ENCODE measurements around the gene CDK6.

The CDK6 gene

DNA sequence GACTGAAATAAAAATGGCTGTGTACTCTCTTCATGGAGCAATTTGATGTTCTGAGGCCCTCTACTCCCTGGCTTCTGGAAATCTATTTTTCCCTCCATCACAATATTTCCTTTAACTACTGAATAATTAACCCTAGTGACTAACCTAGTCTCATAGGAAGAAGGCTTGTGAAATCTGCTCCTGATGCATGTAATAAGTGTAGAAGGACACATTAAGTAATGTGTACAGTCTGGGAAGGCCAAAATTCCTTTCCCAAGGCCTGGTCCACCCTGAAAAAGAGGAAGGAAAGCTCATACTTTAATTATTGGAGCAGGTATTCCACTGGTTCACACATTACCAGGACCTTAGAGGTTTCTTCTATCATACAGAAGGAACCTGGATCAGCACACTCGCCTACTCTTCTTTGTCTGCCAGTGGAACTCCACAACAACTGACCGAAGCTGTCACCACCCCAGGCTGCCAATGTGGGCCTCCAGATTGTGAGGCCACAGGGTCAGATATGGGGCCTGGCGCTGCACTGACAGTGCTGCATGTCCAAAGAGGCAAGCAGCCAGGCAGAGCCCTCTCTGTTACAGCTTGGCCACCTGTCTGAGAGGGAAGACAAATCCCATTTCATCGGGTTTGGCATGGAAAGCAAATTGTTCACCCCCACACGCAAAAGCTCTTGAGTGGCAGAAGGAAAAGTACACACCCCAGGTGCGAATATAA is 191.8 kb downstream of the CDK6 start:
- no peak for DNase-seq (ENCODE audit: low spot score)

DNA sequence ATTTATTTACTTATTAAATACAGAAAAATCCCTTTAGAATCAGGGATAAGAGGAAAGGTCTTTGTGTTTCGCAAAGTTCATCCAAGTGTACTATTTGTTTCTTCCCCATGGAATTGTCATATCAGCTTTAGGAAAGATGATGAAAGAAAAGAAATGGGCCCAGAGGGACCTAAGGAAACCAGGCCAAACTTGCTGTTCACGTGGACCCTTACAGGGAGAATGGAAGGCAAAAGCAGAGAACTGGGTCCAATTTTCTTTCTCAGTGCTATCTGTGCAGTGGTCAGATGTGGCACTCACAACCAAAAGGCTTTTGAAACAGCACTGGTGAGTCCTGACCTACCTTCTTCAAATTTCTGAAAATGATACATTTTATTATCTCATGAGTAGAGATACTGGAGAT is 192.6 kb downstream of the CDK6 start:
- DNase-seq (ENCODE audit: low spot score) = no peak

DNA sequence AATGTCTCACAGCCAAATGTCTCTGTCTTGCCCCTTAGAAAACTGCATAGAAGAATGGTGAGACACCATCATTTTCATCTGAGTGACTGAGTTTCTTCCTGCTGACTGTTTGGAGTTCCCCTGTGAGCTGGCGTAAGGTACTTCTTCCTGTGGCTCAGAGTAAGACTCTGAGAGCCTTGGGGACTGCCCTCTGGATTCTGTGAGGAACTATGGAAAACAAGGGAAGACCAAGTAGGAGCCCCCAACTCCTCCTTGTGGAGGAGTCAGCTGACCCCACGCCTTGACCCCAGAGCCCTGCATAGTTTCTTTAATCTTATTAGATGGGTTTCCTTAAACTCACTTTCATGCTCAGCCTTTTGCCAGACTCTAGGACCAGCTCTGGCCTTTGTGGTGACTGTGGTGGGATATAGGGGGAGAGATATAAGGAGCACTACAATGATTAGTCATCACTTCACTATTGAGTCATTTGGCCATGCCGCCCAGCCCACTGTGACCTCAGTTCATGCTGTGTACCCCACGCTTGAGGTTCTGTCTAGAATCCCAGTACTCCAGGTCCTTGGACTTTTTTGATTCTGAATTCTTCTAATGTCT is 194.4 kb downstream of the CDK6 start:
- DNase-seq (ENCODE audit: low spot score) = peak; percentile 50

DNA sequence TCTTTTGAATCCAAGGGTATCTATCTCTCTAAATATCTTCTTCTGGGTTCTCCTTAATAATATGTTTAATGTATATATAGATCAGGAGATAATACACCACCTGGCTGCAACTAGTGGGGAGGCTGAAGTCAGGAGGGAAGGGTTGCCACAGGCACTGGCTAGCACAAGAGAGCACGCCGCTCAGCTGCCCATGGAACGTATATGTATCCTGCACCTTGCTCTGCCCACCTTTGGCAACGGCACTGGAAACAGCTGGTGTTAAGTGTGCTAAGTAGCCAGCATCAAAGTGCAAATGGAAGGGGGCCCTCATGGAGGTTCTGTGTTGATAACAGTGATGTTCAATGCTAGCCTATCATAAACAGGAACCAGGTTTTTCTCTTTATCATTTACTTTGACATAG is 196.4 kb downstream of the CDK6 start:
- DNase-seq (ENCODE audit: low spot score) = no peak

DNA sequence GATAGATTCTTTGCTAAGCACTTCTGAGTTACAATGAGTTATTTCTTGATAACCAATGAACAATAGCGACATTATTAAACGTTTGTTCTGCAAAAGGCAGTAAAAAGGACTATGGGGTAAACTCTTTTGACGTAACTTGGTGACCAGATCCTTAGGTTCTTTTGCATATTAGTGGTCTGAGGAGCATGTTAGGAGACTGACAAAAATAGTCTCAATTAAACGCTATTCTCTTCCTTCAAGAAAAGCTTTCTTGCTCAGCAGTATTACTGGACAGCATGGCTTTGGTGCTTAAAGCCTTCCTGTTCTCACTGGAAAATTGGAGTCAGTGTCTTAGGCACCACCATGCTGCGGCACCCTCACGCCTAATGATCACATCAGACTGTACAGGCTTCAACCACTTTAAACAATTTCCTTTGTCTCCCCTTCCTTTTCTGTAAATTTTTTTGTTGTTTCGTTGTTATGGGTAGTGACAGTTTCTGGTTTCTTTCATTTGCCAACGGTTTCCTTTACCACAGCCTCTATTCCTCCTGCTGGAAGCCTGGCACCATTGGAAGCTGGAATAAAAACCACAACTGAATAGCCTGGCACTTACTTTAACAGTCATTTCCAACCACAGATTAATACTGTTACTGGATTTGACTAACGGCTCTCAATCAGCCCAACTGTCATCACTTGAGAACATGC is 197.0 kb downstream of the CDK6 start:
- no peak for DNase-seq (ENCODE audit: low spot score)

DNA sequence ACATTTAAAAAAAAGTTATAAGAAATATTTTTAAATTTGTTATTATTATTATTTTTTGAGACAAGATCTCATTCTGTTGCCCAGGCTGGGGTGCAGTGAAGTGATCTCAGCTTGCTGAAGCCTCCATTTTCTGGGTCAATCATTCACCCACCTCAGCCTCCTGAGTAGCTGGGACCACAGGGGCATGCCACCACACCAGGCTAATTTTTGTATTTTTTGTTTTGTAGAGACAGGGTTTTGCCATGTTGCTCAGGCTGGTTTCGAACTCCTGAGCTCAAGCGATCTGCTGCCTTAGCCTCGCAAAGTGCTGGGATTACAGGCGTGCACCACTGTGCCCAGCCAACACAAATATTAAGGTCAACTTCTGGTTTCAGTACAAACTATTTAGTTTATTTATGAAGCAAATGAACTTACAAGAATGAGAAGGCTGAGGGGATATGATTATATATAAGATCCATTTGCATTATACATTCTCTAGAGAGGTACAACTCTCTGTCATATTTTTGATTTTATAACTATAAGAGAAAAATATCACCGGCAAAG is 200.3 kb downstream of the CDK6 start:
- DNase-seq (ENCODE audit: low spot score) = no peak

DNA sequence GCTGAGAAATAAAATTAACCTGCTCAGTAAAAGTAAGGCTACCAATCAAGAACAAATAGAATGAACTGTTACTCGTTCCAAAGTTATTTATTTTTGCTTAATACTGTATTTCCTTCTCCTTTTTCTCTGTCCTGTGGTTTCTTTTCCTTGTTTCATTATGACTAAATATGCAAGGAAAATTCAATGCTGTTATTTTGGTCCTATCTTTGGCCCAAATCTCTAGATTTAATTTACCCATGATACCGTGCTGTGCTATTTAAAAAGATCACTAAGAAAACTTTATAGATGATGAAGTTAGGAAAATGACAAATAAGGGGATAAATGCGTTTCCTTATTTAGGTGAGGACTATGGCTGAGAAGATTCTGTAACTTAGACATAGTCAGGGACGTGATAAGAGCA is 200.8 kb downstream of the CDK6 start:
- no peak for DNase-seq (ENCODE audit: low spot score)

DNA sequence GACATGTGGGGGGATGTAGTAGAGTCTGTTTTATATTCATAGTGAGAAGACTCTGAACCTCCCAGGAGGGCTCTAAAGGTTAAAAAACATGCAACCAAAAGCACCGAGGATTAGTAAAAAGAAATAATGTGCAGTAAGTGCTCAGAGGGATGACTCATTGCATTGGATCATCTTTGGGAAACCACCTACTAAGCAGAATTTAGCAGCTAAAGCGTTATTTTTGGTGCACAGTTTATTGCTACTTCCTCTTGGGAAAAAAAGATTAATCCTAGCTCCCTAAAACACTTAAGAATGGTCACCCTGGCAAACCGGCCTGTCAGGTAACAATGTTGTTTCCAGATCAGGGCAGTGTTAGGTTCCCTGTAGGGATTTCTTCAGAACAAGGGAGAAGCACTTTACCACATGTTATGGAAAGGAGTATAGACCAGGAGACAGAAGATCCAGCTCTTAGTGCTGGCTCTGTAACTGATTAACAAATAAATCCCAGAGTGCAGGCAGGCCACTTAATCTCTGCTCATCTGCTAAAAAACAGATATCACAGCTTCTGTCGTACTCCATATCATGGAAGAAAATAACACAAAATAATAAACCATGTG is 201.4 kb downstream of the CDK6 start:
- peak; percentile 89 for DNase-seq (ENCODE audit: low spot score)

DNA sequence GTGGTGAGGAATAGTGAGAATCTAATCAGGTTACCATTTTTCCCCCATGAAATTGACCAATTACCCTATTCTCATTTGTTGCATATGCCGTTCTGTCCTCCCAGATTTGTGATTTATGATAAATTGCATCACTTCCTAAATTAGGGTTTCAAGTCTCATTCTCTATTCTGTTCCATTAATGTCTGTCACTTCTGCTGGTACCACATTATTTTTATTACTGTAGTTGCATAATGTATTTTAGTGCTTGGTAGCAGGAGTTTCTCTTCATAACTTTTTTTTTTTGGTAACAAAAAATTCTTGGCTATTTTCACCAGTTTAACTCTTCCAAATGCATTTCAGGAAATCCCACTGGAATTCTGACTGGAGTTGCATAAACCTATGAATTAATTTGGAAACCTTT is 202.2 kb downstream of the CDK6 start:
- peak; percentile 60 for DNase-seq (ENCODE audit: low spot score)

DNA sequence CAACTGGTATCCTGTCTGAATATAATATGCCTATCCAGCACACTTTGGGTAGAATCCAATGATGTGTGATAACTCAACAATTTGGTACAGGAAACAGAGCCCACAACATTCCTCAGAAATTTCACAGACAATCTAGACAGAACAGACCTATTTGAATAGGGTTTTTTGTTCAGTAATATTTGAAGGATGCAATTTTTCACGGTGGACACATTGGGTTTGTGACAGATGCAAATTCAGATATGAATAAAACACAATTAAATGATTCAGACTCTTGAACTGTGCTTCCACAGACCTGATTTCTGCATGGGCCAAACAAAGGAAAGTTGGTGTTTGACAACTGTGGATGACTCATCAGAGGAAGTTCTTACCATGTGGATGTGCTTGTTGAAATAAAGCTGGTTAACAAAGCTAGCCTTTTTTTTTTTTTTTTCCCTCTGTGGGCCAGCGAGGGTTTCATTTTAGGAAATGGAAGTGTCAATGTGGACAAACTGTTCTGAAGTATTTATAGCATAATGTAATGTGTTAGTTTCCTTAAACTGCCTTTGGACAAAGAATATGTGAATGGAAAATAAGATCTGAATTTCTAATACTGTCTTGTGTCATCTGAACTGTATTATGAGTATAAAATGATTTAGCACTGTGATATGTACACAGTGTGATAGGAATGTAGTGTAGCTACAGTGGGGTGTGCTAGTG is 203.0 kb downstream of the CDK6 start:
- peak; percentile 97 for DNase-seq (ENCODE audit: low spot score)

DNA sequence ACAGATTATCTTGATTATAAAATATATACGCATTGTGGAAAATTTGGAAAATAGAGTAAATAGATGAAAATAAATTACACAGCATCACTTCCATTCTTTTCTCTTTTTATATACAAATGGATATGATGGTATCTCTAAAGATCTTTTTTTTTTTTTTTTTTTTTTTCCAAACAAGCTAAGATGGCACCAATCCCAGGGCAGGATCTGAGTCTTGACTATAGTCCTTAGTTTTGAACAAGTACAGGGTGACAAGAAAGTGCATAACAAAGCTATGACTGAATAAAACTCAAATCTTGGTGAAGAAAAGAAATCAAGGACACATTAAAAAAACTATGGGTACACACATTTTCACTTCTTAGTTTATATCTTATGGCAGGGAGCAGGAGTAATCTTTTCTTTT is 203.6 kb downstream of the CDK6 start:
- no peak for DNase-seq (ENCODE audit: low spot score)

DNA sequence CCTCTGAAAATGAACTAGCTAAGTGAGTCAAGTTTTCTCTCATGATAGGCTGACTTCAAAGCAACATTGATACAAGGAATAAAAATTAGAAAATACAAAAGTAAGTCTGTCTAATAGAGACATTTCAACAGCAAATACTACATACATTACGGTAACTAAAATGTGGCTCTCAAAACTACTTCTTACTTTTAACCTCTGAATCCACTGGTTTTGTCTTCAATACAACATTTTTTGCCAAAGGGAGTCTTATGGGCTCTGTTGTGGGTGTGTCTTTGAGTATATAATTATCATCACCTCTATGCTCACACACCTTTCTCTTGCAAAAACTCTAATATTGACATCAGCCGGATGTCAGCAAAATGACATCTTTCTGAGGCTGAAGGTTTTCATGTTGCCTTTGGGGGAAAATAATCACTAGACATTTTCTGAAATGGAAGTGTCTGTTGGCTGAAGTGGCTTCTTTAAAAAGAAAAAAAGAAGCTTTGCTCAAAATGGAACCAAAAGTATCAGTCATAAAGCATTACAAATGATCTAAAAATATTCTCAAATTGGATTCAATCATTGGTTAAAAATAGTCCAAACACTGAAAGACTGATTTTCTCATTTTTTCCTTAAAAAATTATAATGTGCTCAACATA is 204.4 kb downstream of the CDK6 start:
- no peak for DNase-seq (ENCODE audit: low spot score)

DNA sequence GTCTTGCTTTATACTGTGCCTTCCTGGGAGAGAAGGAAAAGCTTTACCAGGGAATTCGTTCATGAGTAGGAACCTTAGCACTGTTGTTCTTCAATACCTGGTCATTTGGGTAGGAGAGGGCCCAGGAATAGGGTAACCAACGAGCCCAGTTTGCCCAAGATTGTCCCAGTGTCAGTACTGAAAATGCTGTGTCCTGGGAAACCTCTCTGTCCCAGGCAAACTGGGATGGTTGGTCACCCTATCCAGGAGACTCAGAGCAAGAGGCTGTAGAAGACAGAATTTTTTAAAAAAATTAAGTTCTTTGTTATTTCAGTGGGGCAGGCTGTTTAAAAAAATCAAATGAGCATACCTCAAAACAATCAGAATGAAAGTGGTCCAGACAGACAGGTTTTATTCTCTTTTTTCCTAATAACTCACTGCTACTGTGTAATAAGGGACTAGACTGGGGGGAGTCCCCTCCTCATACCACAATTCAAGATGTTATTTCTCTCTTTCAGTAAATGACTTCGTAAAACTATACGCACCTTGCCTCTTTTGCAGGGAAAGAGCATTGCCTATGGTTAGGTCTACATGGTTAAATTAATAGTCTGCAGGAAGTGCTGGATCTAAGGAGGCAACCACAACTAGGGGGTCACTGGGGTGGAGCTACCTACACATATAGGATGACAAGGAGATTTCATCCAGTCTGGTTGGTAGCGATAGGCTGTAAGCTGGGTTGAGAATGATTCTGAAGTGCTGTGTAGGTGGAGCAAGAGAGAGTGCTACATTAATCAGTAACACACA is 205.1 kb downstream of the CDK6 start:
- no peak for DNase-seq (ENCODE audit: low spot score)

DNA sequence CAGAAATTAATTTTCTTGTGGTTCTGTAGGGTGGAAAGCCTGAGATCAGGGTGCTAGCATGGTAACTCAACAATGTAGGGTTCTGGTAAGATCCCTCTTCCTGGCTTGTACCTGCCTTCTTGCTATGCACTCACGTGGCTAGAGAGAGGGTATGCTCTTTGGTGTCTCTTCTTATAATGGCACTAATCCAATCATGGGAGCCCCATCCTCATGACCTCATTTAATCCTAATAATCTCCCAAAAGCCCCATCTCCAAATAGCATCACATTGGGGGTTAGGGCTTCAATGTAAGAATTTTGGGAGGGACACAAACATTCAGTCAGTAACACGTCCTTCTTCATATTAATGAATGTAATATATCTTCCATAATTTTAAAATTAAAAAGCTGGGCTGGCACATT is 206.6 kb downstream of the CDK6 start:
- no peak for DNase-seq (ENCODE audit: low spot score)

DNA sequence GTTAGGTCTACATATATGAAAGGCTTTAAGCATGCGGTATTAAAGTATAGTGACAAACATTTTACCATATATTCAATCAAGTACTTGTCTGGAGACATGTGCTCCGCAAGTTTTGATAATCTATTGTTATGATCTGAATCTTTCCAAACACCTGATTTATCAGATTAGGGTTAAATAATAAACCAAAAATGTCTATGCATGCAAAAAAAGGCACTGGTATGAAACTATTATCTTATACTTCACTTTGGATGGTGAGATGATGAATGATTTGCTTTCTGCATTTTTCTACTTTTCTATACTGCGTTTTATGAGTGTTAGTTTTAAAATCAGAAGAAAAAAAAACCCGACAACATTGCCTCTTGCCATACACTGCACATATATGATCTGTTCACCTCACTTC is 208.4 kb downstream of the CDK6 start:
- DNase-seq (ENCODE audit: low spot score) = no peak

DNA sequence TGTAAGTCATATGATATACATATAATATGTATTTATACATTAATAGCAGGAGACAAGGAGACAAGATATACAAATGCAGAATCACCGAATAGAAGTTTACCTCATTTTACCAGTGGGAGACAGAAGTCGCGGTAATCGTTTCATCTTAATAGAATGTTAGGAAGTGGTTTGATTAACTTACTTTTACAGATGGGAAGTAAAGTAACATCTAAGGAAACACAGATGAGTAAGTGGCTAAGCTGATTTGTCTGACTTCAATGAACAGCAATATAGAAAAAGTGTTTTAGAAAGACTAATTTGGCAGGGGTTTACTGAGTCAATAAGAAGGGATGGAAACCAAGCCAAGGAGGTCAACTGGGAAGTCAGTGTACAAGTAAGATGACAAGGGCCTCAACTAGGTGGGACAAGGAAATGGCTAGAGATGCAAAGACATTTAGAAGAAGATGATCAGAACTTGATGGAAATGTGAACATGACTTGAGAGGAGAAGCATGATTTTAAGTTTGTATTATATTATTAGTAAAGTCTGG is 210.0 kb downstream of the CDK6 start:
- DNase-seq (ENCODE audit: low spot score) = no peak

DNA sequence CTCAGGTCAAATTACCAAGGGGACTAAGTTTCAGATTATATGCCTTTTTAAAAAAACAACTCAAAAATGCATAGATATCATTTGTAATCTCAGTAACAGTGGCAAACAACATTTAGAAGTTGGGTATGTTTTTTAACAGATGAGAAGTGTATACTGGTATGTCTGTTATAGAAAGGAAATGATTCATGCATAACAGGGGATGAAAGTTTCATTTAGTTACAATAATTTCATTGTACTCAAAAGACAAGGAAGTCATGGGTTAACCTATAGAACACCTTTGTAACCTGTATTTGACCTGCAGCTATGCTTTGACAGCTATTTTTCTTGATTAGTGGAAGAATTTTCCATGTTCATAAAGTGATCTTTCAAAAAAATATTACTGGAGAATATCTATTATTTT is 210.8 kb downstream of the CDK6 start:
- no peak for DNase-seq (ENCODE audit: low spot score)

DNA sequence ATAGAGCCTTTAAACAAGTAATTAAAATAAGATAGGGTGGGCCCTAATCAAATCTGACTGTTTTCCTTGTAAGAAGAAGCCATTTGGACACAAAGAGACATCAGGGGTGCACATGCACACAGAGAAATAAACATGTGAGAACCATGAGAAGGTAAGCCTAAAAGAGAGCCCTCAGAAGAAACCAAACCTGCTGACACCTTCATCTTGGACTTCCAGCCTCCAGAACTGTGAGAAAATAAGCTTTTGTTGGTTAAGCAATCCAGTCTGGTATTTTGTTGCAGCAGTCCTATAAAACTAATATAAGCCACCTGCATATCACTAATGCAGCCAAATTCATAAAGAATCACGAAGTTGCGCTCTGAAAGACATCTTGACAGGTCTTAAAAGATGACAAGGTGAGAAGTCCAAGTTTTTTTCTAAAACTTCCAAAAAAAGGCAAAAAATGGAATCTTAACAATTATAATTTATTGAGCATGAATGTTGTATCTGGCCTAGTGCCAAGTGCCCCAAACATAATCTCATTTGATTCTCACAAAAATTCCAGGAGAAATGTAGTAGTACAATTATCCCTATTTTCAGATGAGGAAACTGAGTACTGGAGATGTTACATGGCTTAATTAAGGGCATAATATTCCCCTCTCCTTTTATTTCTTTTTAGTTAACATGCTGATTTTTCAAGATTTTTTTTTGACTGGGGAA is 211.9 kb downstream of the CDK6 start:
- no peak for DNase-seq (ENCODE audit: low spot score)

DNA sequence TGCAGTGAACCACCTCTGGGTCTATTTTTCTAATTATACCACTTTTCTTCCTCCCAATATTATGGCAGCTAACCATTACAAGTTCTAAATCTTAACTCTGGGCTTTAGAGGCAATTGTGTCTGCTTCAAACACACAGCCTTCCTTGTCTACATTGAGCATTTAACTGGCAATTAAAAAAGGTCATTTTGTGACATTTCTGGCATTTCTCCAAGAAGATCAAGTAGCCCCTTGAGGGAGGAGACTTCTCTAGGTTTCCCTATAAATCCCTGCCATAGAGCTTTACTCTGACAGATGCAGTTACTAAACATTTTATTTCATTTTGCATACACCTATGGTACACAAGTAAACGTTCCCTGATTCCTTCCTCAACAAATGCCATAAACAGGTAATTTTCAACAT is 212.8 kb downstream of the CDK6 start:
- no peak for DNase-seq (ENCODE audit: low spot score)

DNA sequence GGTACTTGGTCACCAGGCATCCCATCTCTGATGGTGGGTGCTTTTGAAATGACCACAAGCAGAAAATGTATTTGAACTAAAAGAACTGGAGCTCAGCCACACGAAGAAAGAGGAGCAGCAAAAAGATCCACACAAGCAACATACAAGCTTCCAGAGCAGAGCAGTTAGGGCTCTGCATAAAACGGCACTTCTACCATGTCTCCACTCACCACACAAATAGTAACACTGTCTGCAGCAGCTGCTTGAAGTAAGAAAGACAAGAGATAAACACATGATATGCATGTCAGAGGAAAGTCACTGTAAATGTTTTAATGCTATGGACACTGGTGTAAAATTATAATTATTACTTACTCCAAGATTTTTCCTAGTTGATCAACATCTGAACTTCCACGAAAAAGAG is 213.7 kb downstream of the CDK6 start:
- no peak for DNase-seq (ENCODE audit: low spot score)
